NCI-H2171 treated with DMSO at 0.1 percent for 48 hours (cell line): Measurements from ENCODE around the gene HHIPL1.

Experiments used
- DNase-seq: peaks from one replicate; lab custom pipeline; 2025; lab: John Stamatoyannopoulos, UW

The HHIPL1 gene

DNA sequence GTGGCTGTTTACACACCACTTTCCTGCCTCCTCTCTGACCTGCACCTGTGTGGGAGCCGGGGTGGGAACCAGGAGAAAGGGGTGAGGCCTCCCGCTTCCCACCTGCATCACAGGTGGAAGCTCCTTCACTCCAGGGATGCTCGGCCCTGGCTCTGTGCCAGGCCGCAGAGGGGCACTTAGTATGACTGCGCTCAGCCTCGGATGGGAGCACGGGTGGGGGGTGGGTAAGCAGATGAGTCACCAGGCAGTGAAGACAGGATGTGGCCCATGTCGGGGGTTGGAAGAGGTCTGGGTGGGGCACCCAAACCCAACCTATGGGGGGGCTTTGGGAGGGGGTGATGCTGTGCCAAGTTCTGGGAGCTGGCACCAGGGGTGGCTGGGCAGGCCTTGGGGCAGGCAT is 31.7 kb downstream of the HHIPL1 start:
- no peak for DNase-seq

DNA sequence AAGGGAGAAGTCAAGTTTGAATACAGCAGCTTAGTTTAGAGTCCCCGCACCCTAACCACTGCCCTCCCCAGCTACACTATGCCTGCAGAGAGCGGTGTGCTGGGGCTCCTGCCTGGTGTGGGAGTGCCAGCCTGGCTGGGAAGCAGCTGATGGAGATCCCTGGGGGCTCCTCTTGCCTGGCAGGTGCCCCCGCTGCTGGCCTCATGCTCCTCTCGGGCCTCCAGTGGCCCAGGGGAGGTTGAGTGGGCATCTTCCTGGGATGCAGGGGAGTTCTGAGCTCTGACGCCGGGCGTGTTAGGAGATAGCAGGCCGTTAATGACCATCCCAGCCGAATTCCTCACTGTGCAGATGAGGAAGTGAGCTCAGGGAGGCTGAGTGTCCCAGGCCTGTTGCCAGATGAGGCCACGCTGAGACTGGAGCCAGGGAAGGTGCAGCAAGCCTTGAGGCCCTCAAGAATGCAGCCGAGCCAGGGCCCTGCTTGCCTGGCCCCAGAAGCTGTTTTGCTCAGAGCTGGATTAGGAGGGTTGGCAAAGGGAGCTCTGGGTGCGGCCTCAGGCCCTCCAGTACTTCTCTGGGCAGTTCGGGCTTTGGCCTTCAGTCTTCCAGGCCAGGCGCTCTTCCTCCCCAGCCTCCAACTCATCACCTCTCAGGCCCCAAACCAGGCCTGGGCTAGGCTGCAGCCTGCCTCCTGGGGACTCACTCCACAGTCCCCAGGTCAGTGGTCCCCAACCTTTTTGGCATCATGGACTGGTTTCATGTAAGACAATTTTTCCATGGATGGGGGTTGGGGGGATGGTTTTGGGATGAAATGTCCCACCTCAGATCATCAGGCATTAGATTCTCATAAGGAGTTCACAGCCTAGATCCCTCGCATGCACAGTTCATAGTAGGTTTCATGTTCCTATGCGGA is 32.6 kb downstream of the HHIPL1 start:
- no peak for DNase-seq

DNA sequence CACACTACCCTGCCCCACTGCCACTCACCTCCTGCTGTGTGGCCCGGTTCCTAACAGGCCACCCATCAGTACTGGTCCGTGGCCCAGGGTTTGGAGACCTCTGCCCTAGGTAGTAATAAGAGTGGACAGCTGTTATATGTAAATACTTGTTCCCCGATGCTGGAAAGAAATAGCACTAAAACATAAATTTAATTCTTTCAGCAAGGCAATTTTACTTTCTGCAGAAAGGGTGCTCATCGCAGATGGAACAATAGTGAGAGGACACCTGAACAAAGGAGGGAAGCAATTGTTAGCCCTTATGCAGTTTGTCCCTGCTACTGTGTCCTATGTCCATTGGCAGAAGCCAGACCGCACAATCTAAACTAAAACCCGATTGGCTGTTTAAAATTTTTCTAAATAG is 33.3 kb downstream of the HHIPL1 start:
- DNase-seq, result no peak

DNA sequence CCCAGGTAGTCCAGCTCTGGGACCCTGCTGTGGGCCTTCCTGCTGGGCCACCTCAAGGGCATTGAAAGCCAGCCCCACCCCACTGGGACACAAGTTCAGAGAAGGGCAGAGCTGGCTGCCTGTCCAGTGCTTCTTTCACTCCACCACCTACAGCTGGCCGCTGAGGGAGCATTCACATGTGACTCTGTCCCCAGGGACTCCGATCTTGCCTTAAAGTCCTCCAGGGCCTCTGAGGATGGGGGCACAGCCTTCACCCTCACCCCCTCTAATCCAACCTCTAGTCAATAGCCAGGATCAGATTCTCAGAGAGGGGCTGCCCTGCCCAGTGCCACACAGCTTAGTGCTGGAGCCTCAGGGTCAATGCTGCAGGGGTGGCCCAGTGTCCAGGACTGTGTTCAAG is 34.2 kb downstream of the HHIPL1 start:
- no peak for DNase-seq

DNA sequence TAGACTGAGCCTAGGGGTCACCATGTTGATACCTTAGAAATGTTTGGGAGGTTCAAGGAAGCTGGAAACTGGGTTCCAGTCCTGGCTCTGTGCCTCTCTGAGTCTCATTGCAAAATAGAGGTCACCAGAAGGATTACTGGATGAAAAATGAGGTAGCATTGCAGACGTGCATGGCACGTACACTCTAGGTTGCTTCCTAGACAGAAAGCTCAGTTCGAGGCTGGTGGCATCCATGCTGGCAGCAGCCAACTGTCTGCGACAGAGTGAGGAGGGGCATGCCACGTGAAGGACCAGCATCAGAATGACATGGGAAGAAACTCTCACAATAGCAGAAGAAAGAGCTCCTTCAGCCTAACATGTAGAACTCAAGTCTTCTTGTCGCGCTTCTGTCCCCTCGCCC is 34.6 kb downstream of the HHIPL1 start:
- no peak for DNase-seq

DNA sequence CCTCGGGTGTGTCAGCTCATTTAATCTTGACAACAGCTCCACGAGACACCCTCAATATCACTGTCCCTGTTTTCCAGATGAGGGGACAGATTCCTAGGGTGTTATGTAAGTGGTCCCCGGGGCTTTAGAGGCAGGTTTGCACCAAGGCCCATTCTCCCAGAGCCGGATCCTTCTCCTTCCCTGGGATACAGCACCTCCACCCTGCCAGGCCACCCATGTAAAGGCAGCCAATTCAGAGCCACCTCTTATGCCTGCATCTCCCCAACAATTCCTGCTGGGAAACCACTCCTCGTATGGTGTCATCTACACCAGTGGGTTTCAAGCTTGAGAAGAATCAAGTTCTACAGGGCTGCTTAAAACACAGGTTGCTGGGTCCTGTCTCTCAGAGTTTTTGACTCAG is 35.1 kb downstream of the HHIPL1 start:
- no peak for DNase-seq

DNA sequence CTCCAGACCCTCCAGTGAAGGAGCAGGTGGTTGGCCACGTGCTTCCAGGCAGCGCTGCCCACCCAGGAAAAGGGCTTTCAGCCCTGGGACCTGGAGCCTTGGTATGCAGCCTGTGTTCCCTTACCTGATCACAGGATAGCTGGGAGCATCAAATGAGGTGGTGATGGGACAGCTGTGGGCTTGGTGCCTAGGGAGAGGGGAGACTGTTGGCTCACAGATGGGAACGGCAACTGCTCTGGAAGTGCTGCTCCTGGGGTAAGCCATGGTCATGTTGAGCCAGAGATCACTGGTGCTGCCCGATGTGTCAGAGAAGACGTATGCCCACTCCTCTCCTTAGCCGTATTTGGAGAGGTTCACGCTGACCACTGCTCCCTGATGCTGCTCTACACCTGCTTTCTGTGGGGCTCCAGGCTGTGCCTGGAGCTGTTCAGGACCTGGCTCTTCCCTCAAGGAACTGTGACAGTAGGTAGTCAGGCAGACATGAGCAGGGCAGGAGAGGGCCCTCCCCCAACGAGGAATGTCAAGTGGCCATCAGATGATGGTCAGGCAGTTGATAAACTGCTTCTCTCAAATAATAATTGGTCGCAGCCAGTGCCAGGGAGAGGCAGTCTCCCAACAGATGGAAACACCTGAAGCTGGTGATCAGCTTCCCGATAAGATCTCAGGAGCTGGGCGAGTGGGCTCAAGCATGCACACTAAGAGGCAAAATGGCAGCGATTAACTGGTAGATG is 36.3 kb downstream of the HHIPL1 start:
- DNase-seq, result peak; percentile 23

DNA sequence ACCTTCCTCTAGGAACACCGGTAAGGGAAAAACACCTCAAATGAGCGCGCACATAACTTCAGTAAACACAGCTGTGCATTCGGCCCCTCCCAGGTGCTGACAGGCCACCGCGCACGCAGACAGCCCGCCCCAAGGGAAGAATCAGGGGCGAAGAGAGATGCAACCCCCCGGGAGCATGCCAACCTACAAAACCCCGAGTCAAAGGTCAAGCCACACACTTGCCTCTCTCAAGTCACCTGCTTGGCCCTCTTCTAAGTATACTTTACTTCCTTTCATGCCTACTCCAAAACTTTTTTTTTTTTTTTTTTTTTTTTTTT is 36.9 kb downstream of the HHIPL1 start:
- DNase-seq, result peak; percentile 57

DNA sequence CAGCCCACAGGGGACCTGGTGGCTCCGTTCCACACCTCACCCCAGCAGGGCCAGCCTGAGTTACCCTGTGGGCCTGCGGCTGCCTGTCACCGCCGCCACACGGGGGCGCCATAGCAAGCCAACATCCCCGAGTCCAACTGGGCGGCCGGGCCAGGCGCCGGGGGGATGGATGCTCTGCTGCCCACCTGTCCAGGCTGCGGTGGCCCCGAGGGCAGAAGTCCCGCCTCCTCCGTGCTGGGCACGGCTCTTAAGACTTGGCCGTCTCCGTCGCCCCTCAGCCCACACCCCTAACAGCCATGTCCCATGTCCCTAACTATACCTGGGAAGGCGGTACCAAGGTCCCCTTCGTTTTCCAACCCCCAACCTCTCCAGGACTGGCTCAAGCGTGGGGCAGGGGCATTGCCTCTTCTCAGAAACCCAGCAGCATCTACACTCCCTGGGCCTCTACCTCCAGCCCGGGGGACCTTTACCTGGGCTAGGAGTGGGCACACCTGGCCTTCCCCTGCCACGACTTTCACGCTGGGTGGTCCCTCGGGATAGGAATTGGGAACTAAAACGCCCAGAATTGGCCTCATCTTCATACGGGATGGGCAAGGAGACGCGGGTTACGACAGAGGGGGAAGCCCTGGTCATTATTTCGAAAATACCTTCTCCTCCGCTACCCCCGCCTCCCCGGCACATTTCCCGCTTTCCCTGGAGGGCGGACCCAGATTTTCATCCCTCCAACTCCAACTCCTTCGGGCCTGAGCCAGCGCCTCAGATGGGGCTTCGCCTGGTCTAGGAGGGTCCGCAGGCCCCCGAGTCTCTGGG is 38.1 kb downstream of the HHIPL1 start:
- peak; percentile 68 for DNase-seq

DNA sequence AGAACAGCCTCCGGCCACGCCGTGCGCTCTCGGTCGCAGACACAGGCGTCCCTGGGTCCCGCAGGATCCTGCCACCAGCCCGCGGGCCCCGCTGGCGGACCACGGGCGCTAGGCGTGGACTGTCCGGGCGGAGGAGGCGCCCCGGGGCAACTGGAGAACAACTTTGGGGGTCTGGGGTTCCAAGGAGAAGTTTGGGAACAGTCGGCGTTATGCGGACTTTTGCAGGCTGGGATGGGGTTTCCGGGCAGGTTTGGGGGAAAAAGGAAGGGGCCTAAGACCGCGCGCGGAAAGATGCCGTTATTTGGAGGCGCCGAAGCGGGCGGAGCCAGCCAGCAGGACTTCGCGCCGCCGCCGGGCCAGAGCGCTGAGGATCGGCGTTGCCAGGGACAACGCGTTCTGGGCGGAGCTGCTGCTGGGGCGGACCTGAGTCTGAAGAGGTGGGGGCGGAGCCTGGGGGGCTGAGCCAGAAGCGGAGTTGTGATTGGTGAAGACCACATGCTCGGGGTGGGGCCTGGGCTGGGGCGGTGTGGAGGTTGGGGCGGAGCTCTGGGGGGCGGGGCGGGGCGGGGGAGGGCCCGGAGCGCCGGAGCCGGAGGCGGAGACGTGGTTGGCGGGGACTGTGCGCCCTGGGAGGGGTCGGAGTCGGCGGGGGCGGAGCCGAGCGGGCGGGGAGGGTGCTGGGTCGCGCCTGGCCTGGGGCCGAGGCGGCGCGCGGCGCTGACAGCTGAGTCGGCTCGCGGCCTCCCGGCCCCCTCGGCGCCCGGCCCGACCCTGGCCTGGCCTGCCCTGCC is 38.9 kb downstream of the HHIPL1 start, which contains the start of gene CYP46A1:
TSS of gene CYP46A1 (plus strand) at position 680 of the 791 bp plus-strand sequence. CDS start 120 bp downstream, outside the sequence.
- peak; percentile 100 for DNase-seq

DNA sequence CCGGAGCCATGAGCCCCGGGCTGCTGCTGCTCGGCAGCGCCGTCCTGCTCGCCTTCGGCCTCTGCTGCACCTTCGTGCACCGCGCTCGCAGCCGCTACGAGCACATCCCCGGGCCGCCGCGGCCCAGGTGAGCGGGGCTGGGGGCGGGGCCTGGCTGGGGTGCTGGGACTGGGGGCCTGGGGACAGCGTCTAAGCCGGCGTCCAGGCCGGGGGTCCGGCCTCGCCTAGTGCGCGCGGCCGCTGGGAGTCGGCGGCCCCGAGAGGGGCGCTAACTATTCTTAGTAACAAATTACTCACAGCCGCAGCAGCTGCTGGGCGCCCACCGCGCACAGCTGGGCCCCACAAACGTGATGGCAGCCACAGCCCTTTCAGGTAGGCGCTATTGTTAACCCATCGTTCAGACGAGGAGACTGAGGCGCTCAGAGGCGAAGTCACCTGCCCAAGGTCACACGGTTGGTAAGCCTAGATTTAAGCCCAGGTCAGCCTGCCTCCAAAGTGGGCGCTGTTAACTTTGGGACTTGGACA is 39.5 kb downstream of the HHIPL1 start:
- peak; percentile 46 for DNase-seq

DNA sequence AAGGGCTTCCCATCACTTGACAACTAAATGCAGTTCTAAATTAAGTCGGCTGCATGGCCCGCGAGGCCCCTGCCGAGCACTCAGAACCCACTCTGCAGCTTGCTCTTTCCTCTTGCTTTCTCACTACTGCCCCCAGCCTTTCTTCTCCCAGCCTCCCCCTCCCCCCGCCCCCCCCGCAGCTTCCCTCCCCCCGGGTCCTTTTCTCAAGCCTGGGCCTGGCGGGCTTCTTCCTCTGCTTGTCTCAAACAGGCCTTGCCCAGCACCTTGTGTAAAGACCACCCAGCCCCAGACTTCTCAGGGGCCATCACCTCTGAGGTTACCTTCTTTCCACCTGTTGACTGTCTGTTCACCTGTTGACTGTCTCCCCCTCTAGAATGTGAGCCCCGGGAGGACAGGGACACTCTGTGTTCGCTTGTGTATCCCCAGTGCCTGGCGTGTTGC is 40.2 kb downstream of the HHIPL1 start:
- no peak for DNase-seq

DNA sequence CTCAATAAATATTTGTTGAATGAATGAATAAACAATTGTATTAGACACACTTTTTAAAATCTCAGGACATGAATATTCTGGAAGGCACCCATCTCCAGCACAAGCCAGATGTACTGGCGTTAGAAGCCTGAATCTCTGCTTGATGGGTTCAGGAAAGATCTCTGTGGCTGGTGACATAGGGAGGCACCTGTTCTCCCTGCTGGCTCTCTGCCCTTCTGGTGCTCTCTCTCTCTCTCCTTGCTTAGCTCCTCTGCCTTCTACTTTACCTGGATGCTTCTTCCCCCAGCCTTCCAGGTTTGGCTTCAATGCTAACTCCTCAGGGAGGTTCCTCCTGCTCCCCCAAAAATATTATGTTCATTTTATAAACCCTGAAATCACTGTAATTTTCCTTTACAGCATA is 40.7 kb downstream of the HHIPL1 start:
- peak; percentile 5 for DNase-seq

DNA sequence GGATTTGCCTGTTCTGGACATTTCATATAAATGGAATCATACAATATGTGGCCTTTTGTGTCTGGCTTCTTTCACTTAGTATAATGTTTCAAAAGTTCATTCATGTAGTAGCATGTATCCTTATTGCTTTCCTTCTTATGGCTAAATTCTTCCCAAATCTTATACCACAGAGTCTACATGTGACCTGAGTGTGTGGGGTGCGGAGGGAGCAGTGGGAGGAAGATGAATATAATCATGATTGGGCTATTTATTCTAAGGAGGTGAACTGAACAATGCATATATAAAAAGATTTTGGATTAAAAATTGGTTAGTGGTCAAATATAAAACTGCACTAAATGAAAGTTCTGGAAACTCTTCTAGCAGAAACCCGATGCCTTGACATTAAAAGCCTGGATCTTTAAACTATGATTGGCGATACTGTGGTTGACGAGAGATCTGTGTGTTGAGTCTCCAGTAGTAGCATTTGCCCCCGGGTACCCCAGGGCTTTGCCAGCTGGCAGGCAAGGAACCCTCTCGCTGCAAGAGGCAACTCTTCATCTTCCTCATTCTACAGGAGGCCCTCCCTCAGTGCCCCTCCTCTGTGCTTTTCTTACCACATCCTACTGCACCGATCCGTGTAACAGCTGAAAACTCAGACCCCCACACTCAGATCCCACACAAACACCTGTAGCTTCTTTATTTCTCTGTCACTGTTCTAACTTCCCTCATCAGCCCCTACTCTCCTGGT is 41.8 kb downstream of the HHIPL1 start:
- DNase-seq, result no peak

DNA sequence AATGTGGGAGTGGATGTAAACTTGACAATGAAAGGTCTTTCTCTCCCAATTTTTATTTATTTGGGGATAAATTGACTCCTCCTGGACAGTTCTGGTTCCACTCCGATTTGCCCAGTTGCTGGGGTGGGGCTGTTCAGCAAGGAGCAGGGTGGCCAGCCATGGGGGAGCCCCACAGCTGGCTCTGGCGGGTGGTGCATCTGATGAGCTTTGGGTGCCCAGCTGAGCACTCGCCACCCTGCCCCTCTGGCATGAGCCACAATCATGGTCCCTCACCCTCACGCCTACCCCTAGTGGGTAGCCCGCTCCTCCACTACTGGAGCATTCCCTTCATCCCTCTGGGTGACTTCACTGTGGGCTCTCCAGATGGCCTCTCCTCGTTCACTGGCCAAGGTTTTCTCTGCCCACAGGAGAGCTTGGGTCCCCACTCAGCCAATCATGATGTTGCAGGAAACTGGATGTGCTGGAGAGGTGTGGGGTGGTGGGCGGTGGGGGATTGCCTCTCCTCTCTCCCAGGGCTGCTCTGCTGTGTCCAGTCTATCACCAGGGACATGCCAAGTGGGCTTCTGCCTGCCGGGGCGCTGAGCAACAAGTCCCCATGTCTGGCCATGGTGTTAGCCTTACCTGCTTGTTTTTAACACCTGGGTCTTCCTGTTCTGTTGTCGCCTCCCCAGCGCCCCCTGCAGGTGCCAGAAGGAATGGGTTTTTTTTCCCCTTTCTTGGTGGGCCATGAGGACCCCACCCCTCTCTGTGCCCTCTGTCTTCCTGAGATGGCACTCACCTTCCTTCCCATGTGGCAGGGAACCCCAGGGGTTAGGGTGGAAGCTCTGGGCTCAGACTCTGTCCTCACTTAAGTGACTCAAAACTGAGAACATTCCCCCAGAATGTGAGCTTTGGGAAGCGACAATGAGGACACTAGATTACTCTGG is 42.6 kb downstream of the HHIPL1 start:
- DNase-seq, result no peak

DNA sequence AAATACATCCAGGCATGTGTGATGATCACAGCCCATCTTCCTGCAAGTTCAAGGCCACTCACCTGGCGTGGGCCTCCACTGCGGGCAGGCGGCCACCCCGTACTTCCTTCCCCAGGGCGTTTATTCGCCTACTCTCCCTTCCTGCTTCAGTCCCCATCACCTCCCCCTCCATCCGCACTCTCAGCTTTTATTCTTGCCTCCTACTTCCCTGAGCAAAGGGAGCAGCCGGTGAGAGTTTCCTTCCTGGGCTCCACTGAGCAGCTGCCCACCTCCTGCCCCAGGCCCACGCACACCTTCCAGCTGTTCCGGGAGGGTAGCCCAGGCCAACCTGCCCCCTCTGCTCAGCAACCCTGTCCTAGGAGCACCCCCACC is 43.3 kb downstream of the HHIPL1 start:
- no peak for DNase-seq

DNA sequence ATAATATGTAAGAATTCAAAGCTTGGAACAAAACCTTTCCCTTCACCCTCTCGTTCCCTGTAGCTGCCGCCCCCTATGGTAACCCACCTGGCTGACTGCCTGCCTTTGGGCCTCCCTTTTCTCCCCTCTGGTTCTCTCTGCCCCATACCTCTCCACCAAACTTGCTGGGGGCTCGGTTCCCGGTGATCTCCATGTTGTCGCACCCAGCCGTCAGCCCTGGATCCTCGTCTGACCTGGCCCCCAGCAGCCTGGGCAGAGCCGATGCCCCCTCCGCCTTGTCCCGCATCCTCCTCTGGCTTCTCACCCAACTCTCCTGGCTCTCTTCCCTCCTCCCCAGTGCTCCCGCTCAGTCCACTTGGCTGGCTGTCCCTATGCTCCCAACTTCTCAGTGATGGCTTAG is 43.7 kb downstream of the HHIPL1 start:
- DNase-seq, result no peak

DNA sequence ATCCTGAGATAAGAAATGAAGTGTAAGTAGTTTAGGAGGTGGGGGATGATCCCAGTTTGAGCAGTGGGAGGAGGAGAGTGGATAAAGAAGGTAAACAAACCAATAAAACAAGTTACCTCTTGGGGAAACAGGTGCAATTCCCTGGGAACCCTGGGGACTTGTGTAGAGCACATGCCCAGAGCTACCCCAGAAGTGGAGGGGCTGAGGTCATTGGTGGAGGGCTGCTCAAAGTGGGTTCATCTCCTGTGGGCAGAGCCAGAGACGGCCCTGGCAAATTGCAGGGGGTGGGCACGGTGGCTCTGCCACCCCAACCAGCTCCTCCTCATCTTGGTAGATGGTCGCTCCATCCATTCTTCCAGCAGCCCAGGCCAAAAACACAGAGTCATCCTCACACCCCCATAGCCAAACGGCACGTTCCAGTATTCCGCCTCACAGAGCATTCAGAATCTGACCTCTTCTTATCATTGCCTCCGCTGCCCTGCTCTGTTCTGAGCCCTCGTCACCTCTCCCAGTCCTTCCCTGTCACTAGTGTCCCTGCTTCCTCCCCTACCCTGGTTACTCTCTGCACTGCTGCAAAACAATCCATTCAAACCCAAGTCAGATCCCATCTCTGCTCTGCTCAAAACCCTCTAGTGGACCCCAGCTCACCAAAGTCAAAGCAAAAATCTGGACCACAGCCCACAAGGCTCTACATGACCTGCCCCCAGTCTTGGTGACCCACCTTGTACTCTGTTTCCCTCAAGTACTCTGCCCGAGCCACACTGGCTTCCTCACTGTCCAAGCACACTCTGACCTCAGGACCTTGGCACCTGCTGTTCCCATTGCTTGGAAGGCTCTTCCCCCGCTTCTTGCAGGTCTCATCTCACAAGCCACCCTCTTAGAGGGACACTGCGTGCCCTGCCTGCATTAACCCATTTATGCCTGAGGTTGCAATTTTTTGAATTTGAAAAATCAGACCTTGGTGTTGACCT is 44.6 kb downstream of the HHIPL1 start:
- no peak for DNase-seq
